ENCODE measurements around the gene TRIM7. TPM values are rescaled to one million over a fixed set of nuclear protein-coding genes. Genes with fewer than 3 reads are reported as not detected.

Gene TRIM7
- total RNA-seq, 4 donors from 2014 or later, result 3.7 to 12.1 (median 10.6) TPM

DNA sequence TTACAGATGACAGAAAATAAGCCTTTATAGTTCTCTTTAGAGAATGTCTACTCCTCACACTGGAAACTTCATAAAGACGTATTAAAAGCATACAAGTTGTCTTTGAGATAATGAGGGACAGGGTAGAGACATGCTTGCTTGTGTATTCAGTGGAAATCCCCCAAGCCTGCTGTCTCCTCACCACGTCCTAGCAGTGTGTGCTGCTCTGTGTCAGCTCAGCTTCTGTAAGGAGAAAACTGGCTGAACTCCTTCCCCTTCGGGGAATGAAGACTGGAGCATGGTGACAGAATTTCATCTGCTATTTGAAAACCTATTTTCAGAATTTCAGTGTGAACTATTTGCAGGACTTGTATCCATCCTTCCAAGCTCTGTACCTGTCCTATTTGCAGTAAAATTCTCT, 48.2 kb downstream of the TRIM7 start:
- H3K4me3 ChIP-seq, result no peak overlapping the region
- WGBS, 2 donors, result 41 to 47% methylated on average over 3 of the region's 3 CpGs

DNA sequence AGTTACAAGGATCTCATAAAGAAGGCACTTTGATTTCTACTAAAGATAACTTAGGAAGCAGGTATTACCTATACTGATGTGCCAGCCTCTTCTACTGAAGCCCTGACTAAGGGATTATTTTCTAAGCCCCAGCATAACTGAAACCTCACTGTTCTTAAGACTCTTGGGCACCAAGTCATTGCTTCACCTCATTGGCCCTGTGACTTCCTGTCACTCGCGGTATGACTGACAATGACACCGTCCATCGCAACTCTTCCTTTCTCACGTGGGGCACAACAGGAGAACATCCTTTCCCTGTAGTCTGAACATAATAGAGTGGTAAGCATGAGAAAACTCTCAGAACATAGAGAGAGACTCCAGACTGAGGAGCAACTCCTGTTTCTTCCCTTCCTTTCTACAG, 51.2 kb downstream of the TRIM7 start:
- TF ChIP-seq POLR2A (IDR thresholded peaks at IDR 0.05), result no peak
- no peak for TF ChIP-seq EP300 (IDR thresholded peaks at IDR 0.05)
- TF ChIP-seq, protein P1, sequence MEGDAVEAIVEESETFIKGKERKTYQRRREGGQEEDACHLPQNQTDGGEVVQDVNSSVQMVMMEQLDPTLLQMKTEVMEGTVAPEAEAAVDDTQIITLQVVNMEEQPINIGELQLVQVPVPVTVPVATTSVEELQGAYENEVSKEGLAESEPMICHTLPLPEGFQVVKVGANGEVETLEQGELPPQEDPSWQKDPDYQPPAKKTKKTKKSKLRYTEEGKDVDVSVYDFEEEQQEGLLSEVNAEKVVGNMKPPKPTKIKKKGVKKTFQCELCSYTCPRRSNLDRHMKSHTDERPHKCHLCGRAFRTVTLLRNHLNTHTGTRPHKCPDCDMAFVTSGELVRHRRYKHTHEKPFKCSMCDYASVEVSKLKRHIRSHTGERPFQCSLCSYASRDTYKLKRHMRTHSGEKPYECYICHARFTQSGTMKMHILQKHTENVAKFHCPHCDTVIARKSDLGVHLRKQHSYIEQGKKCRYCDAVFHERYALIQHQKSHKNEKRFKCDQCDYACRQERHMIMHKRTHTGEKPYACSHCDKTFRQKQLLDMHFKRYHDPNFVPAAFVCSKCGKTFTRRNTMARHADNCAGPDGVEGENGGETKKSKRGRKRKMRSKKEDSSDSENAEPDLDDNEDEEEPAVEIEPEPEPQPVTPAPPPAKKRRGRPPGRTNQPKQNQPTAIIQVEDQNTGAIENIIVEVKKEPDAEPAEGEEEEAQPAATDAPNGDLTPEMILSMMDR (IDR thresholded peaks at IDR 0.05), result no peak
- Histone ChIP-seq H3K27me3 (peaks cover 0 to 27% of the 10 kb centered on the region in 2 donors), H3K4me1 (no peaks in the 10 kb centered on the region), H3K27ac (no peak overlapping the region), H3K36me3 (no peaks in the 10 kb centered on the region), H3K9me3 (no peaks in the 10 kb centered on the region), H3K4me3 (no peak overlapping the region)
- 64 to 70% methylated on average over 5 of the region's 5 CpGs for WGBS, 2 donors
- no peak for DNase-seq (ENCODE audit: low spot score in 2 of 2)

More for the DNA sequence above, 48.2 kb downstream of the TRIM7 start:
- no peak overlapping the region for H3K27ac ChIP-seq
- no peaks in the 10 kb centered on the region for H3K27me3 ChIP-seq
- H3K9me3 ChIP-seq, result no peaks in the 10 kb centered on the region
- TF ChIP-seq, protein P1 (IDR thresholded peaks at IDR 0.05), result no peak
- TF ChIP-seq POLR2A (IDR thresholded peaks at IDR 0.05), result no peak
- TF ChIP-seq EP300 (IDR thresholded peaks at IDR 0.05), result no peak
- H3K36me3 ChIP-seq, result no peaks in the 10 kb centered on the region
- no peak for DNase-seq (ENCODE audit: low spot score in 2 of 2)
- peaks cover 0 to 19% (median 2%) of the 10 kb centered on the region in 4 donors for H3K4me1 ChIP-seq

DNA sequence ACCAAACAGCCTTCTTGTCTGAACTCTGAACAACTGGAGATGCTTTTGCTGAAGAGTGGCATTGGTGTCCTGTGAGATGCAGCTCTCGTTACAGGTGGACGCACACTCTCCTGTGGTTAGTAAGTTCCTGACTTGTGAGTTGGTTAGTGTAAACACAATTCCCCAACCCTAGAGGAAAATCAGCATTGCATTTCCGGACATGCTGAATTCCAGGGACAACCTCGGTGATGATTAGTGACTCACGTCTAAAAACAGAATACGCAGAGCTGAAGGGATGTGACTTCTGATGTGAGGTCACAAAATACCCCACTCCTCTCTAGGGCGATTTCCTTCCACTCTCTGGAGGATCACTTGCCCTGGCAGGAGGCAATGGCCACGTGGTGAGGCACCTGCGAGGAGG, 52.6 kb downstream of the TRIM7 start:
- Histone ChIP-seq H3K27me3 (peaks cover 0 to 32% of the 10 kb centered on the region in 2 donors), H3K4me1 (no peaks in the 10 kb centered on the region), H3K9me3 (no peaks in the 10 kb centered on the region), H3K4me3 (no peak overlapping the region), H3K27ac (no peak overlapping the region), H3K36me3 (no peaks in the 10 kb centered on the region)
- TF ChIP-seq POLR2A (IDR thresholded peaks at IDR 0.05) (no peak), EP300 (IDR thresholded peaks at IDR 0.05) (no peak)
- TF ChIP-seq, protein P1 (IDR thresholded peaks at IDR 0.05), result no peak
- WGBS, 2 donors, result 78 to 86% methylated on average over 9 of the region's 9 CpGs
- no peak for DNase-seq (ENCODE audit: low spot score in 2 of 2)

DNA sequence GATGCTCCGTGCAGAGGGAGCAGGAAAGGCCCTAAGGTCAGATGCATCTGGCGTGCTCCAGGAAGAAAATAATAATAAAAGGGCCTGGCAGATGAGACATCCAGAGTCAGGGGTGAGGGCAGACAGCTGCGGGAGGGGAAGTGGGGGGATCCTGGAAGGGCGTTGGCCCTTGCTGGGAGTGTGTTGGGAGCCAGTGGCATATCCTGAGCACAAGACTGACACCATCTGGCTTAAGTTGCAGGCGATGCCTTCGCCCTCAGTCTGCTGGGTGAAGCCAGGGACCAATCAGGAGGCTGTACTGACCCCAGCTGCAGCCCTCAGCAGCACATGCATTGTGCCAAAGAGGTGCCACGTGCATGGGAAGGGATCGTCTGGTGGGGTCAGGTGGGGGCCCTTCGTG, 53.9 kb downstream of the TRIM7 start:
- Histone ChIP-seq H3K4me3 (no peak overlapping the region), H3K27me3 (peaks cover 0 to 32% of the 10 kb centered on the region in 2 donors), H3K4me1 (no peaks in the 10 kb centered on the region), H3K9me3 (no peaks in the 10 kb centered on the region), H3K36me3 (no peaks in the 10 kb centered on the region), H3K27ac (no peak overlapping the region)
- no peak for DNase-seq (ENCODE audit: low spot score in 2 of 2)
- WGBS, 2 donors, result 19 to 20% methylated on average over 9 of the region's 9 CpGs
- TF ChIP-seq POLR2A (IDR thresholded peaks at IDR 0.05), result no peak
- no peak for TF ChIP-seq EP300 (IDR thresholded peaks at IDR 0.05)
- TF ChIP-seq, protein P1 (IDR thresholded peaks at IDR 0.05), result no peak

DNA sequence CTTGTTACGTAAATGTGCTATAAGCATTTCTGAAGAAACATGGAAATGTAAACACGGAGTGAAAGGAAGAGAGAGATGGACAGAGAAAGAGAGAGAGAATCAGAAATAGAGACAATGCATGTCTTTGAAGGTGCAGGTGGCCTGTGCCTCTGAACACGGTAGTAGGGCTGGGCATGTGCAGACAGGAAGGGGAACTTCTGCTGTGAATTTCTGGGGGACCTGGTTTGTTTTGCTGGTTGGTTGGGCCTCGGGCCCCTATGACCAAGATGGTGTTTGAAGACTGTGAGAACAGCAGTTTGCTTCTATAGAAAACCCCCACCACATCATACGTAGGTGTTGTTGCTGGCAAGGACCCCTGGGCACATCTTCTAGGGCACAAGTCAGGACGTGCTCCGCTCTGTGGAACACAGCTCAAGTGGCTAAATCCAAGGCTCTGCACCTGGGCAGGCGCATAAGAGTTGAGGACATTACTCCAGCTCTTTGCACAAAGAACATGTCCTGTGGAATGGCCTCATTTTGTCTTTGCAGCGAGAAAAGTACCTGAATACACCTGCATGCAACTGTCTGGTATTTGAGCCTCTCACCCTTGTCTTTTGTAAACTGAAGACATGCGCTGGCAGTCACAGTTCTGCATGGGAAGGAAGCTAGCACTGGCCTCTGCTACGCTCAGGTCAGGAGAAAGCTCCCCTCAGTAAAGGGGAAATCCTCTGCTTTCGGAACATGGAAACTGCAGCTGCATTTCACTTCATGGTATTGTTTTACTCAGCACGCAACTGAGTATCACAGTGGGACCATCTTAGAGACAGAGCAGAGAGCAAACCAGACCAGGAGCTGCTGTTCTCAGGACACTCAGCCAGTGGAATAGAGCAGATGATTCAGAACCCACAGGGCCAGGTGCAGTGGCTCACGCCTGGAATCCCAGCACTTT, 54.9 kb downstream of the TRIM7 start:
- Histone ChIP-seq H3K9me3 (no peaks in the 10 kb centered on the region), H3K27ac (no peak overlapping the region), H3K27me3 (peaks cover 0 to 35% of the 10 kb centered on the region in 2 donors), H3K4me3 (no peak overlapping the region), H3K36me3 (no peaks in the 10 kb centered on the region), H3K4me1 (no peaks in the 10 kb centered on the region)
- DNase-seq (ENCODE audit: low spot score in 2 of 2), result no peak
- TF ChIP-seq EP300 (IDR thresholded peaks at IDR 0.05) (no peak), POLR2A (IDR thresholded peaks at IDR 0.05) (no peak)
- TF ChIP-seq, protein P1 (IDR thresholded peaks at IDR 0.05), result no peak
- WGBS, 2 donors, result 77 to 80% methylated on average over 14 of the region's 14 CpGs
